ENCODE measurements around the gene KRTAP9-9.
"Not testable (repeated sequence)": the region's sequence is repeated elsewhere in the genome, so short reads cannot be mapped to it uniquely, and the experiment has no call there.

KRTAP9-9 gene

GRCh38 chr17:41255381-41256290, at the start of gene KRTAP9-9:
KRTAP9-9 (plus strand) TSS chr17:41255384.
- DNase-seq = not testable (repeated sequence)

DNA sequence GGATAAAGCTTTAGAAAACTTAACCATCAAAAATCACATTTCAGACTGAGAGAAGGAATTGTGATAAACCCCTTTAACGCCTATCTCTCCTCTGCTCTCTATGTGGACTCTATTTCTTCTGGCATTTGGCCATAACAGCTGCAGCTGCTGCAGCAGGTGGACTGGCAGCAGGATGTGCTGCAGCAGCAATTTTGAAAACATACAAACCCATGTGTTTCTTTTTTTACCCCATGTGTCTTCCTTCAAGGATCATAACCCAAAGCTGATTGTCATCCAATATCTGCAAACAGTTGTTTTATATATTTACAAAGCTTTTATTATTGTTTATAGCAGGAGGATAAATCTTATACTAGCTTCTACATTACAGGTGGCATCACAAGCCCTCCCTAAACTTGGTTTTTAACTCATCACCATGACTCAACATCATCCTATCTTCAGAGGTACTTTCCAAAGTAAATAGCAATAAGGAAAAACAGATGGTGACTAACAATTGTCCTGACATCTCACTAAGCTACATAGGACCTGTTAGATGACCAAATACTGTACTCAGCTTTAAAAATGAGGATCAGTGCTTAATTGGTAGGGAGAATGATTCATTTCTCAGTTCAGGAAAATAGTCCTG, 43.2 kb upstream of the KRTAP9-9 start:
- no peak for DNase-seq

- no peak for DNase-seq
These were observed 42.5 kb upstream of the KRTAP9-9 start for GRCh38 chr17:41212524-41213169.

DNA sequence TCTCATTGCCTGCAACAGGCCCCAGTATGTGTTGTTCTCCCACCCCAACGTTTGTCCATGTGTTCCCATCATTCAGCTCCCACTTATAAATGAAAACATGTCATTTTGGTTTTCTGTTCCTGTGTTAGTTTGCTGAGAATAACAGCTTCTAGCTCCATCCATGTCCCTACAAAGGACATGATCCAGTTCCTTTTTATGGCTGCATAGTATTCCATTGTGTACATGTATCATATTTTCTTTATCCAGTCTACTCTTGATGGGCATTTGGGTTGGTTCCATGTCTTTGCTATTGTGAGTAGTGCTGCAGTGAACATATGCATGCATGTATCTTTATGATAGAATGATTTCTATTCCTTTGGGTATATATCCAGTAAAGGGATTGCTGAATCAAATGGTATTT, 39.5 kb upstream of the KRTAP9-9 start:
- DNase-seq = no peak

- DNase-seq = no peak
These were observed 31.4 kb upstream of the KRTAP9-9 start for GRCh38 chr17:41223821-41224220.

GRCh38 chr17:41226051-41226450, 29.1 kb upstream of the KRTAP9-9 start:
- DNase-seq = no peak

DNA sequence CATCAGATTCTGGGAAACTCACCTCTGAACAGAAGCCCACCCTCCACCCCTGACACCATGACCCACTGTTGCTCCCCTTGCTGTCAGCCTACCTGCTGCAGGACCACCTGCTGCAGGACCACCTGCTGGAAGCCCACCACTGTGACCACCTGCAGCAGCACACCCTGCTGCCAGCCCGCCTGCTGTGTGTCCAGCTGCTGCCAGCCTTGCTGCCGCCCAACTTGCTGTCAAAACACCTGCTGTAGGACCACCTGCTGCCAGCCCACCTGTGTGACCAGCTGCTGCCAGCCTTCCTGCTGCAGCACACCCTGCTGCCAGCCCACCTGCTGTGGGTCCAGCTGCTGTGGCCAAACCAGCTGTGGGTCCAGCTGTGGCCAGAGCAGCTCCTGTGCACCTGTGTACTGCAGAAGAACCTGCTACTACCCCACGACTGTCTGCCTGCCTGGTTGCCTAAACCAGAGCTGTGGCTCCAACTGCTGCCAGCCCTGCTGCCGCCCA, 28.5 kb upstream of the KRTAP9-9 start, which contains the start of gene KRTAP9-2:
TSS of gene KRTAP9-2 (plus strand) at position 51 of the 498 bp plus-strand sequence. CDS start at position 58, 7 bp downstream.
- DNase-seq = not testable (repeated sequence)

DNA sequence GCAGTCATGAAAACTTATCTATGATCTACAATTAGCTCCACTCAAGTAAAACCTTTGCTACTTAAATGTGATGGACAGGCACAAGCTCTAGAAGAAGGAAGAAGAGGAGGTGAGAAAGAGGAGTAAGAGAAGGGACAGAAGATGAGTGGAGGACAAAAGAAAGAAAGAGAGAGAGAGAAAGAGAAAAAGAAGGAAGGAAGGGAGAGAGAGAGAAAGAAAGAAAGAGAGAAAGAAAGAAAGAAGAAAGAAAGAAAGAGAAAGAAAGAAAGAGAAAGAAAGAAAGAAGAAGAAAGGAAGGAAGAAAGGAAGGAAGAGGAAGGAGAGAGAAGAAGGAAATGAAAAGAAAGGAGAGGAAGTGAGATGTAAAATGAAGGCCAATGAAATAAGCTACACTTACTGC, 25.1 kb upstream of the KRTAP9-9 start:
- DNase-seq = no peak

DNA sequence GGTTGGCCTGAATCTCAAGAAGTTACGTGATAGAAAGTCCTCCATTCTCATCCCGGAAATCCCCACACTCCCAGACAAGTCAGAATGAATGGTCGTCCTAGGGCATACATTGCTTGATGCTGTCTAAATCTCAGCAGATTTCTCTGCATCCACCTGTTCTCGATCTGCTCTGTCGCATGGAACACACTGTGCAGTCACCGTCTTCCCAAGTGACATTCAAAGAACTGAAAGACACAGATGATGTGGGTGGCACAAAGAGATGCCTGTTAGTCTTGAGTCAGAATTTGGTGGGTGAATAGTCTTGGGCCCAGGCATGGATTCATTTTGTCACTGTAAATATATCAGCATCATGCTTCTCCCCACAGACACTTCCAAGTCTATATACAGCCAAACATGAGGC, 23.5 kb upstream of the KRTAP9-9 start:
- DNase-seq = no peak

DNA sequence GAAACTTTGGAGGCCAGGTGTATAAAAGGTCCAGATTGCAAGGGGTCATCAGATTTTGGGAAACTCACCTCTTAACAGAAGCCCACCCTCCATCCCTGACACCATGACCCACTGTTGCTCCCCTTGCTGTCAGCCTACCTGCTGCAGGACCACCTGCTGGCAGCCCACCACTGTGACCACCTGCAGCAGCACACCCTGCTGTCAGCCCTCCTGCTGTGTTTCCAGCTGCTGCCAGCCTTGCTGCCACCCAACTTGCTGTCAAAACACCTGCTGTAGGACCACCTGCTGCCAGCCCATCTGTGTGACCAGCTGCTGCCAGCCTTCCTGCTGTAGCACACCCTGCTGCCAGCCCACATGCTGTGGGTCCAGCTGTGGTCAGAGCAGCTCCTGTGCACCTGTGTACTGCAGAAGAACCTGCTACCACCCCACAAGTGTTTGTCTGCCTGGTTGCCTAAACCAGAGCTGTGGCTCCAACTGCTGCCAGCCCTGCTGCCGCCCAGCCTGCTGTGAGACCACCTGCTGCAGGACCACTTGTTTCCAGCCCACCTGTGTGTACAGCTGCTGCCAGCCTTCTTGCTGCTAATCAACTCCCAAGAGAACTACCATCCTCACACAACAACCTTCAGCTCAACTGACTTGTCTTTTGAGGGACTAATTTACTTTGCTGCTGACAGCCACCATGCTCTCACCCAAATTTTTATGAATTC, 22.6 kb upstream of the KRTAP9-9 start, which contains the start of gene KRTAP9-3:
TSS of gene KRTAP9-3 (plus strand) at position 51 of the 707 bp plus-strand sequence. CDS start at position 104, 53 bp downstream.
- not testable (repeated sequence) for DNase-seq

DNA sequence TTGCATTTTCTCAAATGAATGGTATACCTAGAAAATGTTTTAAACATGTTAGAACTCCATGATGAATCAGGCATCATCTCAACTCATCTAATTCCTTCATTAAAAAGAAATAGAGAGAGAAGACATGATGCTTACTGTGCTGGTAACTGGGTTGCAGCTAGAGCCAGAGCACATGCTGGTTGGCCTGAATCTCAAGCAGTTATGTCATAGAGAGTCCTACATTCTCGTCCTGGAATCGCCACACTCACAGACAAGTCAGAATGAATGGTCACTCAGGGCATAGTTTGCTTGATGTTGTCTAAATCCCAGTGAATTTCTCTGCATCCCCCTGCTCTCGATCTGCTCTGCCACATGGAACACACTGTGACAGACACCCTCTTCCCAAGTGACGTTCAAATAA, 18.1 kb upstream of the KRTAP9-9 start:
- DNase-seq = not testable (repeated sequence)

- not testable (repeated sequence) for DNase-seq
These were observed 17.2 kb upstream of the KRTAP9-9 start, which contains the start of gene KRTAP9-8 for GRCh38 chr17:41237949-41238437. KRTAP9-8 (plus strand) TSS chr17:41237999; CDS start chr17:41238052, 53 bp downstream.

DNA sequence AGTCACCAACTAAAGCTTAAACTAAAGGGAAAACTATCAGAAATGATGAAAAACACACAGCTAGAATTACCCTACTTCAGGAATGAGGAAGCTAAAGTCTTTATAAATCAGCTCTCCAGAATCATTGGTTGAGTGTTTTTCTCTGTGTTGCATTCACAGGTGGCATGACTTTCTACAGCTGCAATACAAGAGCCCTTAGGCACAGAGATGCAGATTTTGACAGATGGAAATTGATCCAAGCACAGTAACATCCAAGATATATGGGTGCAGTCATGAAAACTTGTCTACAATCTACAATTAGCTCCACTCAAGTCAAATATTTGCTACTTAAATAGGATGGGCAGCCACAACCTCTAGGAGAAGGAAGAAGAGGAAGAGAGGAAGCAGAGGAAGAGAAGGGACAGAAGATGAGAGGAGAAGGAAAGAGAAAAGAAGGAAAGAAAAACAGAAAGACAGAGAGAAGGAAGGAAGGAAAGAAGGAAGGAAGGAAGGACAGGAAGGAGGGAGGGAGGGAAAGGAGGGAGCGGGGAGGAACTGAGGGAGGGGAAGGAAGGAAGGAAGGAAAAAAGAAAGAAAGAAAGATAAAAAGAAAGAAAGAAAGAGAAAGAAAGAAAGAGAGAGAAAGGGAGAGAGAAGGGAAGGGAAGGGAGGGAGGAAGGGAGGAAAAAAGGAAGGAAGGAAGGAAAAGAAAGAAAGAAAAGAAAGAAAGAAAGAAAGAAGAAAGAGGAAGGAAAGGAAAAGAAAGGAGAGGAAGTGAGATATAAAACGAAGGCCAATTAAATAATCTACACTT, 8.0 kb upstream of the KRTAP9-9 start:
- not testable (repeated sequence) for DNase-seq

DNA sequence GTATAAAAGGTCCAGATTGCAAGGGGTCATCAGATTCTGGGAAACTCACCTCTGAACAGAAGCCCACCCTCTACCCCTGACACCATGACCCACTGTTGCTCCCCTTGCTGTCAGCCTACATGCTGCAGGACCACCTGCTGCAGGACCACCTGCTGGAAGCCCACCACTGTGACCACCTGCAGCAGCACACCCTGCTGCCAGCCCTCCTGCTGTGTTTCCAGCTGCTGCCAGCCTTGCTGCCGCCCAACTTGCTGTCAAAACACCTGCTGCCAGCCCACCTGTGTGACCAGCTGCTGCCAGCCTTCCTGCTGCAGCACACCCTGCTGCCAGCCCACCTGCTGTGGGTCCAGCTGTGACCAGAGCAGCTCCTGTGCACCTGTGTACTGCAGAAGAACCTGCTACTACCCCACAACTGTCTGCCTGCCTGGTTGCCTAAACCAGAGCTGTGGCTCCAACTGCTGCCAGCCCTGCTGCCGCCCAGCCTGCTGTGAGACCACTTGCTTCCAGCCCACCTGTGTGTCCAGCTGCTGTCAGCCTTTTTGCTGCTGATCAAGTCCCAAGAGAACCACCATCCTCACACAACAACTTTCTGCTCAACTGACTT, 5.4 kb upstream of the KRTAP9-9 start, which contains the start of gene KRTAP9-4:
TSS of gene KRTAP9-4 (plus strand) at position 51 of the 604 bp plus-strand sequence. CDS start at position 85, 34 bp downstream.
- not testable (repeated sequence) for DNase-seq

DNA sequence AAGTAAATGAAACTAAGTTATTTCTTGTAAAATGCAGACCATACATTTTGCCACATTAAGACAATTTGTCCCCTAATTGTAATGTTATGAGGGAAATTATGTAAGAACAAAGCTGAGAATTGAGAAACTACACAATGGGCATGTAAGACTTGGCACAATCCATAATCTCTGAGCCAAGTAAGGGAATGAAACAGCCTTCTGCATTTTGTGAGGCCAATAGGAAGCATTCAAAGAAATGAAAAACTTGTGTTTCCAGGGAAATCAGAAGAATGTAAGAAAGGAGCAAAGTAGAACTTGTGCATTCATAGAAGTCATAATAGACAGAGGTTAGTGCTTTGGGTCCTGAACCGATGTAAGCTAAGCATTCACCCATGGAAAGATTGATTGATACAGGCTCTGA, 3.9 kb upstream of the KRTAP9-9 start:
- no peak for DNase-seq

- no peak for DNase-seq
These were observed 323 bp upstream of the KRTAP9-9 start for GRCh38 chr17:41254861-41255260.

DNA sequence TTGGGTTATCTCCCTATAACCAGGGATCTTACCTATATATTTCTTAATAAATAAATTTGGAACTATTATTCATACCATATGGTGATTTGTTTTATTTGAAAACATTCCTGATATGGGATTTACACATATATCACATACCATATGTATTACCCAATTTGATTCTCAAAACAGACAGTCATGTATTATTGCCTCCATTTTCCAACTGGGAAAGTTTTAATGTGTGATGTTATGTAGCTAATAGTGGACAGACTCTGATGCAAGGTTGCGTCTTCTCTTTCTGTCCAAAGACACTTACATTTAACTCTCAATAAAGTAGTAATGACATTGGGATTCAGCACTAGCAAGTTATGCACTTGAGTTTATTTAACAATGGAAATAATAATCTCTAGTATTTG, 1.1 kb downstream of the KRTAP9-9 start:
- DNase-seq = no peak

DNA sequence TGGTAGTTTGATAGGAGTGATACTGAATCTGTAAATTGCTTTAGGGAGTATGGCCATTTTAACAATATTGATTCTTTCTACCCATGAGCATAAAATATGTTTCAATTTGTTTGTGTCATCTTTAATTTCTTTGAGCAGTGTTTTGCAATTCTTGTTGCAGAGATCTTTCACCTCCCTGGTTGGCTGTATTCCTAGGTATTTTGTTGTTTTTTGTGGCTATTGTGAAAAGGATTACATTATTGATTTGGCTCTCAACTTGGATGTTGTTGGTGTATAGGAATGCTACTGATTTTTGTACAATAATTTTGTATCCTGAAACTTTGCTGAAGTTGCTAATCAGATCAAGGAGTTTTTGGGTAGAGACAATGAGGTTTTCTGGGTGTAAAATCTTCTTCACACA, 3.2 kb downstream of the KRTAP9-9 start:
- no peak for DNase-seq

DNA sequence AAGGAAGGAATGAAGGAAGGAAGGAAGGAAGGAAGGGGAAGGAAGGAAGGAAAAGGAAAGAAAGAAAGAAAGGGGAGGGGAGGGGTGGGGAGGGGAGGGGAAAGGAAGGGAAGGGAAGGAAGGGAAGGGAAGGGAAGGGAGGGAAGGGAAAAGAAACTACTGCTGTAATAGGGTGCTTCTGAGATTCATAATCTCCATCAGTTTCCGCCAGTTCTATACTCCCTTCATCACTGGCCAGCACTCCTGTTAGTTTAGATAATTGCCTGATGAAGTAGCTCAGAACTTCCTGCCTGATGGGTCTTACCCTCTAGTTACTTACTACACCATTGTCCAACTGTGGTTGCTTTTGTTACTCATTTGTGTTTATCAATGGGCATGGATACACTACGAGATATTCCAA, 8.0 kb downstream of the KRTAP9-9 start:
- DNase-seq = no peak

GRCh38 chr17:41264599-41264998, 9.4 kb downstream of the KRTAP9-9 start:
- DNase-seq = no peak

DNA sequence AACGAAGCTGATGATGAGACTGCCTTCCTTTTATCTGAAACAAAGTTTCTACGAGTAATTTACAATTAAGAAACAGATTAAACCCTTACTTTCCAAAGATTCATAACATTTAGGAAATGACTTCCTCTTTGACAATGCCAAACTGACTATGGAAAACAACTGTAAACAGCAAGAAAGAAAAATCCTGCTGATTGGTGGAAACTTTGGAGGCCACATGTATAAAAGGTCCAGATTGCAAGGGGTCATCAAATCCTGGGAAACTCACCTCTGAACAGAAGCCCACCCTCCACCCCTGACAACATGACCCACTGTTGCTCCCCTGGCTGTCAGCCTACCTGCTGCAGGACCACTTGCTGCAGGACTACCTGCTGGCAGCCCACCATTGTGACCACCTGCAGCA, 9.9 kb downstream of the KRTAP9-9 start, which contains the start of gene KRTAP9-6:
TSS of gene KRTAP9-6 (plus strand) at position 301 of the 400 bp plus-strand sequence. CDS start at position 301, 0 bp downstream.
- no peak for DNase-seq
